Measurements from ENCODE around the gene TRAPPC12.

Gene TRAPPC12

GRCh38 chr2:3430172-3430571 is 50.7 kb downstream of the TRAPPC12 start:
- TF ChIP-seq CTCF (conservative IDR thresholded peaks at IDR 0.05; ENCODE audit: low read depth, low read length), result no peak
- H3K36me3 ChIP-seq (ENCODE audit: insufficient read depth), result no peaks in the 10 kb centered on the region

GRCh38 chr2:3430740-3431490 is 51.4 kb downstream of the TRAPPC12 start:
- no peaks in the 10 kb centered on the region for H4K20me1 ChIP-seq (ENCODE audit: insufficient read depth)
- no peaks in the 10 kb centered on the region for H3K36me3 ChIP-seq (ENCODE audit: insufficient read depth)
- TF ChIP-seq CTCF (conservative IDR thresholded peaks at IDR 0.05; ENCODE audit: low read depth, low read length), result no peak
- no peak overlapping the region for H3K4me2 ChIP-seq
- H3K27ac ChIP-seq, result no peak overlapping the region
- H3K4me1 ChIP-seq (ENCODE audit: low read depth, poor library complexity, severe bottlenecking), result no peaks in the 10 kb centered on the region
- H2AFZ ChIP-seq (ENCODE audit: low read depth), result no peak overlapping the region
- H3K4me3 ChIP-seq (IDR thresholded peaks at IDR 0.05; ENCODE audit: insufficient read depth, low read depth, low read length), result no peak overlapping the region
- no peaks in the 10 kb centered on the region for H3K79me2 ChIP-seq (ENCODE audit: insufficient read depth, low read depth)
- no peaks in the 10 kb centered on the region for H3K27me3 ChIP-seq (ENCODE audit: insufficient read depth, low read depth)
- H3K9ac ChIP-seq, result no peak overlapping the region

More at GRCh38 chr2:3430172-3430571, 50.7 kb downstream of the TRAPPC12 start:
- Histone ChIP-seq H3K4me3 (IDR thresholded peaks at IDR 0.05; ENCODE audit: insufficient read depth, low read depth, low read length) (no peak overlapping the region), H4K20me1 (ENCODE audit: insufficient read depth) (no peaks in the 10 kb centered on the region), H2AFZ (ENCODE audit: low read depth) (no peak overlapping the region), H3K9ac (no peak overlapping the region), H3K79me2 (ENCODE audit: insufficient read depth, low read depth) (no peaks in the 10 kb centered on the region), H3K4me1 (ENCODE audit: low read depth, poor library complexity, severe bottlenecking) (no peaks in the 10 kb centered on the region), H3K27me3 (ENCODE audit: insufficient read depth, low read depth) (no peaks in the 10 kb centered on the region), H3K4me2 (no peak overlapping the region), H3K27ac (no peak overlapping the region)

GRCh38 chr2:3432067-3432466 is 52.6 kb downstream of the TRAPPC12 start:
- no peak overlapping the region for H3K9ac ChIP-seq
- H3K4me1 ChIP-seq (ENCODE audit: low read depth, poor library complexity, severe bottlenecking), result no peaks in the 10 kb centered on the region

DNA sequence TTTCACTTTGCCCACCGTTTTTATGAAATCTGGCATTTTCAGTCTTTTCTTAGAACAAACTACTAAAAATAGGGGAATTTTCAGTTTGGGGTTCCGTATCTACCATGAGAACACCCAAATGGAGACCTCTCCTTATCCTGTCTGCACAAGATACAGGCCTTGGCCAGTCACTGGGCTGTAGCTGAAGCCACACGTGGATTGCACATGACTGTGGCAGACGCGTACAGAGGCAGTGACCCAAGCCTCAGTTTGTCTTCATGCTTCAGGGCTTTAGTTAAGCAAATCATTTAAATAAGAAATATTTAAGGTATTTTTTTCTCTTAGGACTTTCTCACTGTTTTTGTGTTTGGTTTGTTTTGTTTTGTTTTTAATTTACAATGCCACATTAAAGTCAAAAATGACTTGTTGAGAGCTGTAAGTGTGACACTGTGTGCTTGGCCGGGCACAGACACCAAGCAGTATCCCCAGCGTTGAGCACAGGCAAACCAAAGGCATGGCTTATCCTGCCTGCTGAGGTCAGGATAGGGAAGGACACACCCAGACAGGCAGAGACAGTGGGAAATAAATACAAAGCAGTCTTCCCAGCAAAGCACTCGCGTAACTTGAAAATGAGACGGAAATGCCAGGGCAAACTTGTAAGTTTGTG is 53.3 kb downstream of the TRAPPC12 start:
- Histone ChIP-seq H3K27me3 (ENCODE audit: insufficient read depth, low read depth) (no peaks in the 10 kb centered on the region), H3K79me2 (ENCODE audit: insufficient read depth, low read depth) (no peaks in the 10 kb centered on the region), H3K36me3 (ENCODE audit: insufficient read depth) (no peaks in the 10 kb centered on the region), H3K4me2 (no peak overlapping the region), H3K4me1 (ENCODE audit: low read depth, poor library complexity, severe bottlenecking) (no peaks in the 10 kb centered on the region), H3K4me3 (IDR thresholded peaks at IDR 0.05; ENCODE audit: insufficient read depth, low read depth, low read length) (no peak overlapping the region), H3K27ac (no peak overlapping the region), H3K9ac (no peak overlapping the region), H4K20me1 (ENCODE audit: insufficient read depth) (no peaks in the 10 kb centered on the region), H2AFZ (ENCODE audit: low read depth) (no peak overlapping the region)
- TF ChIP-seq CTCF (conservative IDR thresholded peaks at IDR 0.05; ENCODE audit: low read depth, low read length), result no peak

More at GRCh38 chr2:3432067-3432466, 52.6 kb downstream of the TRAPPC12 start:
- Histone ChIP-seq H3K79me2 (ENCODE audit: insufficient read depth, low read depth) (no peaks in the 10 kb centered on the region), H3K36me3 (ENCODE audit: insufficient read depth) (no peaks in the 10 kb centered on the region), H3K27me3 (ENCODE audit: insufficient read depth, low read depth) (no peaks in the 10 kb centered on the region), H4K20me1 (ENCODE audit: insufficient read depth) (no peaks in the 10 kb centered on the region), H3K4me3 (IDR thresholded peaks at IDR 0.05; ENCODE audit: insufficient read depth, low read depth, low read length) (no peak overlapping the region), H2AFZ (ENCODE audit: low read depth) (no peak overlapping the region), H3K27ac (no peak overlapping the region), H3K4me2 (no peak overlapping the region)
- no peak for TF ChIP-seq CTCF (conservative IDR thresholded peaks at IDR 0.05; ENCODE audit: low read depth, low read length)
